ENCODE measurements around the gene ACP4. TPM values are rescaled to one million over a fixed set of nuclear protein-coding genes. Genes with fewer than 3 reads are reported as not detected.

Gene ACP4
- total RNA-seq, 2 experiments from 2014 or later: not detected

GRCh38 chr19:50844296-50844935 lies 54.2 kb downstream of the ACP4 start:
- CTCF ChIA-PET: no interaction called here
- TF ChIP-seq CTCF (IDR thresholded peaks at IDR 0.05): no peak
- intact Hi-C loops (cut with micrococcal nuclease): no loop called here
- DNase-seq: no peak
- no peaks in the 10 kb centered on the region for H3K4me1 Mint-ChIP-seq (ENCODE audit: low read depth)
- H3K27ac Mint-ChIP-seq: no peak overlapping the region
- H3K36me3 Mint-ChIP-seq (ENCODE audit: low read depth): no peaks in the 10 kb centered on the region
- POLR2A ChIA-PET: interaction anchor here (1.0 kb wide), 1 partner anchor 40 kb away, joined by 3 read pairs; no protein-coding TSS in a partner anchor
- peaks cover 13% of the 10 kb centered on the region for H3K9me3 Mint-ChIP-seq
- H3K27me3 Mint-ChIP-seq: peaks cover 18% of the 10 kb centered on the region
- no peak overlapping the region for H3K4me3 Mint-ChIP-seq
- ATAC-seq: no peak

Other genes with a start within 250 kb of the ACP4 start
- gene LRRC4B, start 222.0 kb upstream of the ACP4 start, total RNA-seq: not detected
- gene SYT3, start 150.5 kb upstream of the ACP4 start, total RNA-seq: not detected
- 1 to 10 TPM; 1.5 to 3.2 TPM for gene C19orf81, start 141.0 kb upstream of the ACP4 start, total RNA-seq
- gene SHANK1, start 70.6 kb upstream of the ACP4 start, total RNA-seq: under 1 TPM in 1 of 2 experiments, not detected in 1; 0.25 TPM
- gene CLEC11A, start 67.1 kb upstream of the ACP4 start, total RNA-seq: 1 to 10 TPM; 2.2 to 2.7 TPM
- gene GPR32, start 20.0 kb upstream of the ACP4 start, total RNA-seq: not detected
- gene KLK1, start 33.4 kb downstream of the ACP4 start, total RNA-seq: under 1 TPM; 0.65 to 0.83 TPM
- gene KLK15, start 43.2 kb downstream of the ACP4 start, total RNA-seq: not detected
- not detected for gene KLK3, start 64.5 kb downstream of the ACP4 start, total RNA-seq
- gene KLK2, start 83.0 kb downstream of the ACP4 start, total RNA-seq: under 1 TPM; 0.51 to 0.90 TPM
- gene KLK4, start 121.0 kb downstream of the ACP4 start, total RNA-seq: not detected
- not detected for gene KLK5, start 162.6 kb downstream of the ACP4 start, total RNA-seq
- gene KLK6, start 179.2 kb downstream of the ACP4 start, total RNA-seq: not detected
- gene KLK7, start 193.5 kb downstream of the ACP4 start, total RNA-seq: not detected
- gene KLK8, start 211.2 kb downstream of the ACP4 start, total RNA-seq: not detected
- not detected for gene KLK10, start 229.3 kb downstream of the ACP4 start, total RNA-seq
- not detected for gene KLK11, start 236.2 kb downstream of the ACP4 start, total RNA-seq
- gene KLK12, start 244.6 kb downstream of the ACP4 start, total RNA-seq: not detected